HEK293 (cell line): ENCODE results near the gene TPRA1.

ENCODE experiments used
- CTCF ChIA-PET: fragments of 350-600 bp; formaldehyde crosslinking; extraction: SDS; loops from one replicate; lab custom pipeline; 2021; ENCODE audit warnings: antibody characterized with exemption; lab: Yijun Ruan, JAX
- POLR2A ChIA-PET: fragments of 300-600 bp; formaldehyde crosslinking; extraction: SDS; loops from one replicate; lab custom pipeline; 2020; ENCODE audit warnings: antibody characterized with exemption, inconsistent platforms; lab: Yijun Ruan, JAX
- H3K27ac ChIP-seq: fragments of 200-500 bp; sonication (Bioruptor generic); 2 replicates; pipeline ENCODE4 v1.5.1; 2014; ENCODE audit warnings: low read depth, low read length, control low read depth, inconsistent platforms; ENCODE audit errors: extremely low read depth
- H3K36me3 ChIP-seq, 2 experiments: fragments of 200-500 bp in 1 of 2; sonication (Bioruptor generic) in 1 of 2; 1 replicate in 1 of 2; 2 replicates in 1 of 2; pipeline ENCODE4 v1.5.1; 2014 to 2017; ENCODE audit warnings: inconsistent platforms in 2 of 2, low read length in 2 of 2; ENCODE audit not compliant: control insufficient read depth in 2 of 2, insufficient read depth in 1 of 2
- H3K4me1 ChIP-seq: fragments of 200-500 bp; sonication (Bioruptor generic); 2 replicates; pipeline ENCODE4 v1.5.1; 2014; ENCODE audit warnings: mild to moderate bottlenecking, low read length, inconsistent platforms; ENCODE audit not compliant: control insufficient read depth, insufficient read depth
- H3K4me3 ChIP-seq: 2 replicates; pipeline ENCODE4 v1.5.1; 2011; ENCODE audit warnings: low read depth, mild to moderate bottlenecking, control low read depth, low read length, moderate library complexity
- H3K9me3 ChIP-seq: fragments of 200-500 bp; sonication (Bioruptor generic); 2 replicates; pipeline ENCODE4 v1.5.1; 2014; ENCODE audit warnings: low read depth, low read length, inconsistent platforms; ENCODE audit not compliant: control insufficient read depth, insufficient read depth
- GLIS2 ChIP-seq: fragments of 450-650 bp; formaldehyde crosslinking; IDR thresholded peaks from 2 replicates; pipeline ENCODE4 v1.5.1; 2016; ENCODE audit warnings: missing biosample characterization, missing genetic modification characterization
- KLF10 ChIP-seq: fragments of 450-650 bp; IDR thresholded peaks from 2 replicates; pipeline ENCODE4 v1.5.1; 2018; ENCODE audit warnings: missing biosample characterization, mild to moderate bottlenecking, missing genetic modification characterization
- KLF17 ChIP-seq: fragments of 450-650 bp; formaldehyde crosslinking; IDR thresholded peaks from 2 replicates; pipeline ENCODE4 v1.5.1; 2016; ENCODE audit warnings: missing biosample characterization, missing genetic modification characterization
- REST ChIP-seq: fragments of 450-650 bp; formaldehyde crosslinking; IDR thresholded peaks from 2 replicates; pipeline ENCODE4 v1.5.1; 2016; ENCODE audit warnings: missing biosample characterization, missing genetic modification characterization
- SP2 ChIP-seq: fragments of 450-650 bp; formaldehyde crosslinking; IDR thresholded peaks from 2 replicates; pipeline ENCODE4 v1.5.1; 2016; ENCODE audit warnings: missing biosample characterization, missing genetic modification characterization
- ZBTB48 ChIP-seq: fragments of 450-650 bp; formaldehyde crosslinking; IDR thresholded peaks from 2 replicates; pipeline ENCODE4 v1.5.1; 2016; ENCODE audit warnings: missing biosample characterization, missing genetic modification characterization
- ZFHX2 ChIP-seq: fragments of 450-650 bp; formaldehyde crosslinking; conservative IDR thresholded peaks from 2 replicates; pipeline ENCODE4 v1.5.1; 2016; ENCODE audit warnings: missing biosample characterization, missing genetic modification characterization
- ZNF133 ChIP-seq: fragments of 450-650 bp; formaldehyde crosslinking; IDR thresholded peaks from 2 replicates; pipeline ENCODE4 v1.5.1; 2016; ENCODE audit warnings: missing biosample characterization, missing genetic modification characterization
- ZNF221 ChIP-seq: fragments of 450-650 bp; formaldehyde crosslinking; IDR thresholded peaks from 2 replicates; pipeline ENCODE4 v1.5.1; 2017; ENCODE audit warnings: missing biosample characterization, missing genetic modification characterization, borderline replicate concordance
- ZNF23 ChIP-seq: fragments of 450-650 bp; formaldehyde crosslinking; IDR thresholded peaks from 2 replicates; pipeline ENCODE4 v1.5.1; 2016; ENCODE audit warnings: missing biosample characterization, missing genetic modification characterization, borderline replicate concordance
- ZNF248 ChIP-seq: fragments of 450-650 bp; formaldehyde crosslinking; IDR thresholded peaks from 2 replicates; pipeline ENCODE4 v1.5.1; 2017; ENCODE audit warnings: missing biosample characterization, missing genetic modification characterization
- ZNF302 ChIP-seq: fragments of 450-650 bp; formaldehyde crosslinking; IDR thresholded peaks from 2 replicates; pipeline ENCODE4 v1.5.1; 2016; ENCODE audit warnings: missing biosample characterization, missing genetic modification characterization, low read depth
- ZNF341 ChIP-seq: fragments of 450-650 bp; formaldehyde crosslinking; IDR thresholded peaks from 2 replicates; pipeline ENCODE4; 2016; ENCODE audit warnings: low read depth, missing biosample characterization, missing genetic modification characterization
- ZNF433 ChIP-seq: fragments of 450-650 bp; formaldehyde crosslinking; IDR thresholded peaks from 2 replicates; pipeline ENCODE4 v1.5.1; 2016; ENCODE audit warnings: missing biosample characterization, missing genetic modification characterization, low read depth
- ZNF530 ChIP-seq: fragments of 450-650 bp; formaldehyde crosslinking; IDR thresholded peaks from 2 replicates; pipeline ENCODE4 v1.5.1; 2016; ENCODE audit warnings: low read depth, missing biosample characterization, missing genetic modification characterization
- ZNF558 ChIP-seq: fragments of 450-650 bp; formaldehyde crosslinking; IDR thresholded peaks from 2 replicates; pipeline ENCODE4 v1.5.1; 2016; ENCODE audit warnings: missing biosample characterization, missing genetic modification characterization
- ZNF600 ChIP-seq: fragments of 450-650 bp; formaldehyde crosslinking; IDR thresholded peaks from 2 replicates; pipeline ENCODE4 v1.5.1; 2016; ENCODE audit warnings: missing biosample characterization, missing genetic modification characterization
- ZNF610 ChIP-seq: fragments of 450-650 bp; formaldehyde crosslinking; IDR thresholded peaks from 2 replicates; pipeline ENCODE4 v1.5.1; 2016; ENCODE audit warnings: missing biosample characterization, missing genetic modification characterization, borderline replicate concordance
- ZNF701 ChIP-seq: fragments of 450-650 bp; formaldehyde crosslinking; IDR thresholded peaks from 2 replicates; pipeline ENCODE4 v1.5.1; 2016; ENCODE audit warnings: missing biosample characterization, missing genetic modification characterization
- ZNF747 ChIP-seq: fragments of 450-650 bp; formaldehyde crosslinking; IDR thresholded peaks from 2 replicates; pipeline ENCODE4 v1.5.1; 2016; ENCODE audit warnings: missing biosample characterization, missing genetic modification characterization
- ZSCAN23 ChIP-seq: fragments of 450-650 bp; formaldehyde crosslinking; IDR thresholded peaks from 2 replicates; pipeline ENCODE4 v1.5.1; 2016; ENCODE audit warnings: missing biosample characterization, missing genetic modification characterization
- ZSCAN4 ChIP-seq: fragments of 450-650 bp; formaldehyde crosslinking; IDR thresholded peaks from 2 replicates; pipeline ENCODE4 v1.5.1; 2017; ENCODE audit warnings: missing biosample characterization, missing genetic modification characterization
- TF ChIP-seq, protein P1 (sequence below): fragments of 450-650 bp; formaldehyde crosslinking; IDR thresholded peaks from 2 replicates; pipeline ENCODE4 v1.5.1; 2017; ENCODE audit warnings: missing biosample characterization, missing genetic modification characterization
- TF ChIP-seq, protein P2 (sequence below): fragments of 450-650 bp; formaldehyde crosslinking; IDR thresholded peaks from 2 replicates; pipeline ENCODE4 v1.5.1; 2016; ENCODE audit warnings: missing biosample characterization, missing genetic modification characterization
- TF ChIP-seq, protein P3 (sequence below): fragments of 450-650 bp; formaldehyde crosslinking; IDR thresholded peaks from 2 replicates; pipeline ENCODE4 v1.5.1; 2016; ENCODE audit warnings: missing biosample characterization, missing genetic modification characterization

TPRA1 gene

DNA sequence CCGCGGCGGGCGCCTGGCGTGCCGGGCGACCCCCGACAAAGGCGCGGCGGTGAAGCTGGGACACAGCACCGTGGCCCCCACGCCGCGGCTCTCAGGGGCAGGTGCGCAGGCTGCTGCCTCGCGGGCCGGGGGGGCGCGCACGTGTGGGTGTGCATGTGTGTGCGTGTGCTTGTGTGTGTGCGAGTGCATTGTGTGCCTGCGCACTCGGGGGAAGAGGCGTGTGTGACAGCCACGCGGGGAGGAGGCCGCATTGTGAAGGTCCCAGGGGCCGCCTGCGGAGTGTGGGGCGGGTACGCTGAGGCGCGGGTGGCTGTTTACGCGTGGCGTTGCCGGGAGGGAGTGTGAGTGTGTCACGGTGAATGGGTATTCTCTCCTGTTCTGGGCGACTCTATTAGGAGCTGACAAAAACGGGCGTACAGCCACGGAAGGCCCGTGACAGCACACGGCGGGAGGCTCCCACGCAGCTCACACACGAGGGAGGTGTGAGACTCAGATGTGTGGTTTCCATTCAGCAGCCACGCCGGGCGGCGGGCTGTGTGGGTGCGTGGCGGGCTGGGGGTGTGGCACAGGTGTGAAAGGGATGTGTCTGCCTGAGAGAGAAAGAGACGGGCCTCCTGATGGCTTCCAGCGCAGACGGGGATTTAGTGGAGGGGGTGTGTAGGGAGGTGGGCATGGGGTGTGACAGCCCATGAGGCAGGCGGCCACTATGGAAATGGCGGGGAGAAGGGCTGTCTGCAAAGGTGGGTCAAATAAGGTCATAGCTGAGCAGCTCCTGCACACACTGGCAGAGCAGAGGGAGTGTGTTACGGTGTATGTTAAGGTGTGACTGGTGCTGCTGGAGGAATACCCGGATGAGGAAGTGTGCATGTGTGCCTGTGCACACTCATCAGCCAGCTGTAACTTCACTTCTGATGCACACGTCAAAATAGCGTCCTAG, 39.2 kb upstream of the TPRA1 start:
- no peaks in the 10 kb centered on the region; the same call in 1 of the 2 replicates for H3K4me1 ChIP-seq
- H3K9me3 ChIP-seq: no peaks in the 10 kb centered on the region
- H3K36me3 ChIP-seq: no peaks in the 10 kb centered on the region
- peak overlapping the region; percentile 46 for H3K4me3 ChIP-seq
- CTCF ChIA-PET: interaction anchor here (0.5 to 1.4 kb wide), 2 partner anchors 9 to 54 kb away, joined by 3 to 6 read pairs; no protein-coding TSS in a partner anchor
- POLR2A ChIA-PET: no interaction called here
- peak overlapping the region; percentile 50; the same call in 1 of the 2 replicates for H3K27ac ChIP-seq
- TF ChIP-seq ZNF600 (tag by site-specific recombination) (peak; percentile 88), ZNF530 (tag by site-specific recombination) (no peak), ZNF433 (no peak), KLF17 (tag by site-specific recombination) (0 out of 2 replicates have a peak, but pooled peaks have one; percentile 36), ZSCAN23 (tag by site-specific recombination) (no peak), REST (tag by site-specific recombination) (no peak), ZNF248 (tag by site-specific recombination) (no peak), ZBTB48 (tag by site-specific recombination) (0 out of 2 replicates have a peak, but pooled peaks have one; percentile 30), ZNF133 (tag by site-specific recombination) (no peak), ZNF23 (tag by site-specific recombination) (no peak), ZNF341 (tag by site-specific recombination) (peak; percentile 66; the same call in 1 of the 2 replicates), ZNF610 (no peak), SP2 (tag by site-specific recombination) (0 out of 2 replicates have a peak, but pooled peaks have one; percentile 10), ZSCAN4 (tag by site-specific recombination) (peak; percentile 67), ZFHX2 (peak; percentile 91), ZNF701 (no peak), KLF10 (peak; percentile 67), GLIS2 (tag by site-specific recombination) (peak; percentile 69), ZNF558 (tag by site-specific recombination) (no peak), ZNF221 (no peak), ZNF747 (tag by site-specific recombination) (no peak), ZNF302 (tag by site-specific recombination) (no peak)
- TF ChIP-seq, protein P1, sequence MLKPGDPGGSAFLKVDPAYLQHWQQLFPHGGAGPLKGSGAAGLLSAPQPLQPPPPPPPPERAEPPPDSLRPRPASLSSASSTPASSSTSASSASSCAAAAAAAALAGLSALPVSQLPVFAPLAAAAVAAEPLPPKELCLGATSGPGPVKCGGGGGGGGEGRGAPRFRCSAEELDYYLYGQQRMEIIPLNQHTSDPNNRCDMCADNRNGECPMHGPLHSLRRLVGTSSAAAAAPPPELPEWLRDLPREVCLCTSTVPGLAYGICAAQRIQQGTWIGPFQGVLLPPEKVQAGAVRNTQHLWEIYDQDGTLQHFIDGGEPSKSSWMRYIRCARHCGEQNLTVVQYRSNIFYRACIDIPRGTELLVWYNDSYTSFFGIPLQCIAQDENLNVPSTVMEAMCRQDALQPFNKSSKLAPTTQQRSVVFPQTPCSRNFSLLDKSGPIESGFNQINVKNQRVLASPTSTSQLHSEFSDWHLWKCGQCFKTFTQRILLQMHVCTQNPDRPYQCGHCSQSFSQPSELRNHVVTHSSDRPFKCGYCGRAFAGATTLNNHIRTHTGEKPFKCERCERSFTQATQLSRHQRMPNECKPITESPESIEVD (tag by site-specific recombination): no peak
- TF ChIP-seq, protein P2, sequence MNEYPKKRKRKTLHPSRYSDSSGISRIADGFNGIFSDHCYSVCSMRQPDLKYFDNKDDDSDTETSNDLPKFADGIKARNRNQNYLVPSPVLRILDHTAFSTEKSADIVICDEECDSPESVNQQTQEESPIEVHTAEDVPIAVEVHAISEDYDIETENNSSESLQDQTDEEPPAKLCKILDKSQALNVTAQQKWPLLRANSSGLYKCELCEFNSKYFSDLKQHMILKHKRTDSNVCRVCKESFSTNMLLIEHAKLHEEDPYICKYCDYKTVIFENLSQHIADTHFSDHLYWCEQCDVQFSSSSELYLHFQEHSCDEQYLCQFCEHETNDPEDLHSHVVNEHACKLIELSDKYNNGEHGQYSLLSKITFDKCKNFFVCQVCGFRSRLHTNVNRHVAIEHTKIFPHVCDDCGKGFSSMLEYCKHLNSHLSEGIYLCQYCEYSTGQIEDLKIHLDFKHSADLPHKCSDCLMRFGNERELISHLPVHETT (tag by site-specific recombination): no peak
- TF ChIP-seq, protein P3, sequence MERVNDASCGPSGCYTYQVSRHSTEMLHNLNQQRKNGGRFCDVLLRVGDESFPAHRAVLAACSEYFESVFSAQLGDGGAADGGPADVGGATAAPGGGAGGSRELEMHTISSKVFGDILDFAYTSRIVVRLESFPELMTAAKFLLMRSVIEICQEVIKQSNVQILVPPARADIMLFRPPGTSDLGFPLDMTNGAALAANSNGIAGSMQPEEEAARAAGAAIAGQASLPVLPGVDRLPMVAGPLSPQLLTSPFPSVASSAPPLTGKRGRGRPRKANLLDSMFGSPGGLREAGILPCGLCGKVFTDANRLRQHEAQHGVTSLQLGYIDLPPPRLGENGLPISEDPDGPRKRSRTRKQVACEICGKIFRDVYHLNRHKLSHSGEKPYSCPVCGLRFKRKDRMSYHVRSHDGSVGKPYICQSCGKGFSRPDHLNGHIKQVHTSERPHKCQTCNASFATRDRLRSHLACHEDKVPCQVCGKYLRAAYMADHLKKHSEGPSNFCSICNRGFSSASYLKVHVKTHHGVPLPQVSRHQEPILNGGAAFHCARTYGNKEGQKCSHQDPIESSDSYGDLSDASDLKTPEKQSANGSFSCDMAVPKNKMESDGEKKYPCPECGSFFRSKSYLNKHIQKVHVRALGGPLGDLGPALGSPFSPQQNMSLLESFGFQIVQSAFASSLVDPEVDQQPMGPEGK: peak; percentile 52; the same call in 1 of the 2 replicates
